Measurements from ENCODE around the gene SMOC2.

Gene SMOC2

DNA sequence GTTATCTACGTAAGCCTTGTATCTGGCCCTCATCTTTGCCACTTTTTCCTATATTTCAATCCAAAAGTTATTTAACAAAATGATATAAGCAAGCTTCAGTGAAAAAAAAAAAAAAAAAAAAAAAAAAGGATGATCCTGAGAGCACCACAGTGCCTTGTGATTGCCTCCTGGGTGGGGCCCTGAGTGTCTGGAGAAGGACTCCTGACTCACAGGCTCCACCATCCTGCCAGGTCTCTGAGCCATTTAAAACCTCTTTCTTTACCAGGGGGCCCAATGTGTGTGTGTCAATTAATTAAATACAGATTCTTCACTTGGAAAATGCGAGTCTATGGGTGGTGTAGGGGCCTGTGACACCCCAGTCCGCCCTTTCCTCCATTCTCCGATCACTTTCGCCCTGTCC is 105.2 kb downstream of the SMOC2 start:
- POLR2A ChIA-PET = no interaction called here
- Histone ChIP-seq H3K4me3 (ENCODE audit: low read depth, low read length) (no peak overlapping the region), H3K4me1 (ENCODE audit: control insufficient read depth, insufficient read depth, low read length) (no peaks in the 10 kb centered on the region), H3K27ac (ENCODE audit: extremely low read depth, low read depth, low read length) (no peak overlapping the region), H3K9me3 (ENCODE audit: control insufficient read depth, insufficient read depth, low read depth, low read length) (no peaks in the 10 kb centered on the region), H3K36me3 (ENCODE audit: control insufficient read depth in 2 of 2, insufficient read depth in 1 of 2, low read length in 2 of 2) (no peaks in the 10 kb centered on the region)
- TF ChIP-seq ZNF404 (tag by site-specific recombination; IDR thresholded peaks at IDR 0.05) = no peak
- no peak for TF ChIP-seq ZNF629 (tag by site-specific recombination; IDR thresholded peaks at IDR 0.05)
- no peak for TF ChIP-seq ZNF26 (tag by site-specific recombination; IDR thresholded peaks at IDR 0.05)
- no peak for TF ChIP-seq ZNF660 (tag by site-specific recombination; IDR thresholded peaks at IDR 0.05)
- no peak for TF ChIP-seq ZNF391 (tag by site-specific recombination; IDR thresholded peaks at IDR 0.05; ENCODE audit: borderline replicate concordance, low read depth)
- TF ChIP-seq, protein P1, sequence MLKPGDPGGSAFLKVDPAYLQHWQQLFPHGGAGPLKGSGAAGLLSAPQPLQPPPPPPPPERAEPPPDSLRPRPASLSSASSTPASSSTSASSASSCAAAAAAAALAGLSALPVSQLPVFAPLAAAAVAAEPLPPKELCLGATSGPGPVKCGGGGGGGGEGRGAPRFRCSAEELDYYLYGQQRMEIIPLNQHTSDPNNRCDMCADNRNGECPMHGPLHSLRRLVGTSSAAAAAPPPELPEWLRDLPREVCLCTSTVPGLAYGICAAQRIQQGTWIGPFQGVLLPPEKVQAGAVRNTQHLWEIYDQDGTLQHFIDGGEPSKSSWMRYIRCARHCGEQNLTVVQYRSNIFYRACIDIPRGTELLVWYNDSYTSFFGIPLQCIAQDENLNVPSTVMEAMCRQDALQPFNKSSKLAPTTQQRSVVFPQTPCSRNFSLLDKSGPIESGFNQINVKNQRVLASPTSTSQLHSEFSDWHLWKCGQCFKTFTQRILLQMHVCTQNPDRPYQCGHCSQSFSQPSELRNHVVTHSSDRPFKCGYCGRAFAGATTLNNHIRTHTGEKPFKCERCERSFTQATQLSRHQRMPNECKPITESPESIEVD (tag by site-specific recombination; IDR thresholded peaks at IDR 0.05) = no peak
- CTCF ChIA-PET = interaction anchor here (0.6 to 0.7 kb wide), 3 partner anchors 13 to 73 kb away, joined by 3 to 5 read pairs (median 4); no protein-coding TSS in a partner anchor

DNA sequence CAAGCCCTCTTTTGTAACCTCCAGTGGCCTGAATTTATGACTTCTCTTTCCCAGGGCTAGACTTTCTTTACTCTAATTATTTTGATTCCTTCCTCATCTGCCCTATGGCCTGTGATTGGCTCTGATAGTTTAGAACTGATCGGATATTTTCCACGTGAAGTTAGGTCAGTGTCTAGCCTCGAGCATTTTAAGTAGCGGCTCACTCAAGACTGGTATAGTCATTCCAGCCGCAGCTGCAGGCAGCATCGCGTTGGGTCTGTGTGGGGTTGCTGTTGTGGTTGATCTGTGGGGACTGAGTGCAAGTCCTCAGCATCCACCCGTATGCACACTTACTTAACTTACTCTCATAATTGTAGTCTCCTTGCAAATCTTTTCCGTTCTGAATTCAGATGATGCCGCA is 105.7 kb downstream of the SMOC2 start:
- POLR2A ChIA-PET = no interaction called here
- TF ChIP-seq ZNF548 (tag by site-specific recombination; IDR thresholded peaks at IDR 0.05) = no peak
- TF ChIP-seq ZNF214 (tag by site-specific recombination; IDR thresholded peaks at IDR 0.05; ENCODE audit: borderline replicate concordance) = no peak
- TF ChIP-seq ZSCAN16 (tag by site-specific recombination; IDR thresholded peaks at IDR 0.05) = no peak
- TF ChIP-seq ZNF560 (tag by site-specific recombination; IDR thresholded peaks at IDR 0.05; ENCODE audit: borderline replicate concordance) = no peak
- TF ChIP-seq, protein P2, sequence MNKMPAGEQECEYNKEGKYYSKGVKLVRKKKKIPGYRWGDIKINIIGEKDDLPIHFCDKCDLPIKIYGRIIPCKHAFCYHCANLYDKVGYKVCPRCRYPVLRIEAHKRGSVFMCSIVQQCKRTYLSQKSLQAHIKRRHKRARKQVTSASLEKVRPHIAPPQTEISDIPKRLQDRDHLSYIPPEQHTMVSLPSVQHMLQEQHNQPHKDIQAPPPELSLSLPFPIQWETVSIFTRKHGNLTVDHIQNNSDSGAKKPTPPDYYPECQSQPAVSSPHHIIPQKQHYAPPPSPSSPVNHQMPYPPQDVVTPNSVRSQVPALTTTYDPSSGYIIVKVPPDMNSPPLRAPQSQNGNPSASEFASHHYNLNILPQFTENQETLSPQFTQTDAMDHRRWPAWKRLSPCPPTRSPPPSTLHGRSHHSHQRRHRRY (tag by site-specific recombination; IDR thresholded peaks at IDR 0.05) = no peak
- no peak for TF ChIP-seq ZNF37A (tag by site-specific recombination; IDR thresholded peaks at IDR 0.05)
- TF ChIP-seq ZNF223 (tag by site-specific recombination; IDR thresholded peaks at IDR 0.05) = no peak
- no peak for TF ChIP-seq ZBTB17 (tag by site-specific recombination; IDR thresholded peaks at IDR 0.05)
- TF ChIP-seq ZNF776 (tag by site-specific recombination; IDR thresholded peaks at IDR 0.05; ENCODE audit: borderline replicate concordance) = no peak
- no peak for TF ChIP-seq ZNF280C (tag by site-specific recombination; IDR thresholded peaks at IDR 0.05)
- no peak for TF ChIP-seq TRIM28 (IDR thresholded peaks at IDR 0.05; ENCODE audit: borderline replicate concordance, low read length)
- TF ChIP-seq, protein P3, sequence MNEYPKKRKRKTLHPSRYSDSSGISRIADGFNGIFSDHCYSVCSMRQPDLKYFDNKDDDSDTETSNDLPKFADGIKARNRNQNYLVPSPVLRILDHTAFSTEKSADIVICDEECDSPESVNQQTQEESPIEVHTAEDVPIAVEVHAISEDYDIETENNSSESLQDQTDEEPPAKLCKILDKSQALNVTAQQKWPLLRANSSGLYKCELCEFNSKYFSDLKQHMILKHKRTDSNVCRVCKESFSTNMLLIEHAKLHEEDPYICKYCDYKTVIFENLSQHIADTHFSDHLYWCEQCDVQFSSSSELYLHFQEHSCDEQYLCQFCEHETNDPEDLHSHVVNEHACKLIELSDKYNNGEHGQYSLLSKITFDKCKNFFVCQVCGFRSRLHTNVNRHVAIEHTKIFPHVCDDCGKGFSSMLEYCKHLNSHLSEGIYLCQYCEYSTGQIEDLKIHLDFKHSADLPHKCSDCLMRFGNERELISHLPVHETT (tag by site-specific recombination; IDR thresholded peaks at IDR 0.05) = no peak
- TF ChIP-seq ZNF544 (tag by site-specific recombination; IDR thresholded peaks at IDR 0.05) = no peak
- TF ChIP-seq ZNF791 (tag by site-specific recombination; IDR thresholded peaks at IDR 0.05) = no peak
- no peak for TF ChIP-seq KLF16 (tag by site-specific recombination; IDR thresholded peaks at IDR 0.05)
- TF ChIP-seq ZBTB1 (tag by site-specific recombination; IDR thresholded peaks at IDR 0.05) = no peak
- TF ChIP-seq ZNF157 (tag by site-specific recombination; IDR thresholded peaks at IDR 0.05) = no peak
- Histone ChIP-seq H3K9me3 (ENCODE audit: control insufficient read depth, insufficient read depth, low read depth, low read length) (no peaks in the 10 kb centered on the region), H3K27ac (ENCODE audit: extremely low read depth, low read depth, low read length) (no peak overlapping the region), H3K4me1 (ENCODE audit: control insufficient read depth, insufficient read depth, low read length) (no peaks in the 10 kb centered on the region), H3K36me3 (ENCODE audit: control insufficient read depth in 2 of 2, insufficient read depth in 1 of 2, low read length in 2 of 2) (no peaks in the 10 kb centered on the region), H3K4me3 (ENCODE audit: low read depth, low read length) (no peak overlapping the region)
- CTCF ChIA-PET = interaction anchor here (0.6 kb wide), 1 partner anchor 74 kb away, joined by 3 read pairs; no protein-coding TSS in a partner anchor

Measured in HEK293 (cell line).